Suprapubic skin (tissue), 4 donors: ENCODE data around the gene MLYCD. TPM values are rescaled to one million over a fixed set of nuclear protein-coding genes. Genes with fewer than 3 reads are reported as not detected.

Experiments
- DNase-seq, 2 donors: peaks; one replicate each; pipeline ENCODE4 v3.0.0-alpha.2; 2019; ENCODE audit warnings: low spot score in 2 of 2
- H3K27ac ChIP-seq: fragments of 200-600 bp; sonication (generic); one replicate; pipeline ENCODE4 v1.5.1; 2019
- H3K27me3 ChIP-seq: fragments of 200-600 bp; sonication (generic); one replicate; pipeline ENCODE4 v1.5.1; 2019
- H3K36me3 ChIP-seq: fragments of 200-600 bp; sonication (generic); one replicate; pipeline ENCODE4 v1.5.1; 2019
- H3K4me1 ChIP-seq: fragments of 200-600 bp; sonication (generic); one replicate; pipeline ENCODE4 v1.5.1; 2019
- H3K4me3 ChIP-seq: fragments of 200-600 bp; sonication (generic); one replicate; pipeline ENCODE4 v1.5.1; 2019; ENCODE audit warnings: mild to moderate bottlenecking
- H3K9me3 ChIP-seq: fragments of 200-600 bp; sonication (generic); one replicate; pipeline ENCODE4 v1.5.1; 2019
- CTCF ChIP-seq, 2 donors: fragments of 200-600 bp in 1 of 2; fragments of 450-650 bp in 1 of 2; sonication (generic) in 1 of 2; IDR thresholded peaks; one replicate each; pipeline ENCODE4 v1.5.1; 2016 to 2019; ENCODE audit warnings: antibody characterized with exemption in 2 of 2, mild to moderate bottlenecking in 1 of 2, moderate library complexity in 1 of 2
- EP300 ChIP-seq: sonication (generic); formaldehyde crosslinking; IDR thresholded peaks from one replicate; pipeline ENCODE4 v1.6.1; 2017; ENCODE audit warnings: antibody characterized with exemption
- POLR2A ChIP-seq, 2 donors: fragments of 450-650 bp; IDR thresholded peaks; one replicate each; pipeline ENCODE4 v1.6.1; 2017; ENCODE audit warnings: antibody characterized with exemption in 2 of 2, mild to moderate bottlenecking in 2 of 2, moderate library complexity in 2 of 2
- POLR2AphosphoS5 ChIP-seq, 3 donors: sonication (generic); formaldehyde crosslinking; IDR thresholded peaks; one replicate each; pipeline ENCODE4 v1.6.1; 2017; ENCODE audit warnings: antibody characterized with exemption in 3 of 3
- WGBS: methylation state at CpG from one replicate; pipeline ENCODE4 v1.1.5; 2018; 5-methylcytosine and 5-hydroxymethylcytosine counted together
- total RNA-seq, 4 donors: library from RNA; depleted of rRNA; stranded (reverse); fragments of >200 nt; gene quantifications; one replicate each; pipeline ENCODE4 v1.1.0, GENCODE V29; 2016

MLYCD gene
- total RNA-seq, 4 donors from 2014 or later: 4.4 to 23.7 (median 5.7) TPM

GRCh38 chr16:83958846-83959565 is 60.1 kb downstream of the MLYCD start:
- H3K9me3 ChIP-seq: no peaks in the 10 kb centered on the region
- no peak overlapping the region for H3K4me3 ChIP-seq
- no peaks in the 10 kb centered on the region for H3K27me3 ChIP-seq
- peaks cover 56% of the 10 kb centered on the region for H3K36me3 ChIP-seq
- 82% methylated on average over 21 of the region's 21 CpGs for WGBS
- H3K4me1 ChIP-seq: peaks cover 8% of the 10 kb centered on the region
- no peak overlapping the region for H3K27ac ChIP-seq
- no peak for DNase-seq
- TF ChIP-seq EP300: no peak
- TF ChIP-seq POLR2A (IDR thresholded peaks at IDR 0.05): no peak
- no peak for TF ChIP-seq POLR2AphosphoS5 (IDR thresholded peaks at IDR 0.05)
- no peak for TF ChIP-seq CTCF (IDR thresholded peaks at IDR 0.05)

GRCh38 chr16:83959656-83960434 is 60.9 kb downstream of the MLYCD start:
- WGBS: 86% methylated on average over 12 of the region's 12 CpGs
- Histone ChIP-seq H3K27me3 (no peaks in the 10 kb centered on the region), H3K9me3 (no peaks in the 10 kb centered on the region), H3K4me3 (no peak overlapping the region), H3K27ac (no peak overlapping the region), H3K36me3 (peaks cover 60% of the 10 kb centered on the region), H3K4me1 (no peaks in the 10 kb centered on the region)
- no peak for DNase-seq
- TF ChIP-seq CTCF (IDR thresholded peaks at IDR 0.05) (no peak), POLR2AphosphoS5 (IDR thresholded peaks at IDR 0.05) (no peak), EP300 (no peak), POLR2A (IDR thresholded peaks at IDR 0.05) (no peak)

DNA sequence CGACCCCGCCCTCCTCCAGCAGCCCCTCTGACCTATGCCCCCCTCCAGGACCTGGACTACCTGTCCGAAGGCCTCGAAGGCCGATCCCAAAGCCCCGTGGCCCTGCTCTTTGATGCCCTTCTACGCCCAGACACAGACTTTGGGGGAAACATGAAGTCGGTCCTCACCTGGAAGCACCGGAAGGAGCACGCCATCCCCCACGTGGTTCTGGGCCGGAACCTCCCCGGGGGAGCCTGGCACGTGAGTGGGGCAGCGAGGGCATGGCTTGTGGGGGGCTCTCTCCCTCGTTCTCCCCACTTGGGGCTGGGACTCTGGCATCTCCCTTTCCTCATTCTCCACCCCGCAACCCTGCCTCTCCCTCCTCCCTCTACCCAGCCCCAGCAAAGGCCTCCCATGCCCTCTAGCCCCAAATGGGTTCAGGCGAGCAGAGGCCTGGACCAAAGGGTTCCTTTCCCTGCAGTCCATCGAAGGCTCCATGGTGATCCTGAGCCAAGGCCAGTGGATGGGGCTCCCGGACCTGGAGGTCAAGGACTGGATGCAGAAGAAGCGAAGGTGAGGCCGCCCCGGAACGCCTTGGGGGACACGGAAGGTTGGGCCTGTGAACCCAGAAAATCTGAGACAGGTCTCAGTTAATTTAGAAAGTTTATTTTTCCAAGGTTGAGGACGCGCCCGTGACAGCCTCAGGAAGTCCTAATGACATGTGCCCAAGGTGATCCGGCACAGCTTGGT is 61.8 kb downstream of the MLYCD start:
- DNase-seq: no peak
- Histone ChIP-seq H3K27me3 (no peaks in the 10 kb centered on the region), H3K4me3 (no peak overlapping the region), H3K27ac (no peak overlapping the region), H3K36me3 (peaks cover 68% of the 10 kb centered on the region), H3K9me3 (no peaks in the 10 kb centered on the region), H3K4me1 (no peaks in the 10 kb centered on the region)
- WGBS: 91% methylated on average over 23 of the region's 29 CpGs
- TF ChIP-seq EP300: no peak
- no peak for TF ChIP-seq POLR2A (IDR thresholded peaks at IDR 0.05)
- TF ChIP-seq POLR2AphosphoS5 (IDR thresholded peaks at IDR 0.05): no peak
- no peak for TF ChIP-seq CTCF (IDR thresholded peaks at IDR 0.05)

DNA sequence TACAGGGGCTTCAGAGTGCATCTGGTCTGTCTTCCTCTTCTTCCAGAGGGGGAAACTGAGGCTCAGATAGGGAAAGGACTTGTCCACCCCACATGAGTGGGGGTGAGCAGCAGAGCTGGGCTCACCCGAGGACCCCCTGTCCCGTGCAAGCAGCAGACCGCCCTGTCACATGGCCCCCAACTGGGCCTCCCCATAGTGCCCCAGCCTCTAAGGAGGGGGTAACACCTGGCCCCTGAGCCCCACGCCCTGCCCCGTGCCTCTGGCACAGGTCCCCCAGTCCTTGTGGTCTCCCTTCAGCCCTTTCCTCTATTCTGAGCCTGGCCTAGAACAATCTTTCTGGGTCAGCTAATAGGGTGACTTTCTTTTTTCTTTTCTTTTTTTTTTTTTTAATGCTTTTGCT is 62.7 kb downstream of the MLYCD start:
- no peaks in the 10 kb centered on the region for H3K4me1 ChIP-seq
- TF ChIP-seq EP300 (no peak), POLR2A (IDR thresholded peaks at IDR 0.05) (no peak), CTCF (IDR thresholded peaks at IDR 0.05) (no peak), POLR2AphosphoS5 (IDR thresholded peaks at IDR 0.05) (no peak)
- no peak overlapping the region for H3K27ac ChIP-seq
- WGBS: 86% methylated on average over 4 of the region's 5 CpGs
- no peaks in the 10 kb centered on the region for H3K9me3 ChIP-seq
- no peak overlapping the region for H3K4me3 ChIP-seq
- DNase-seq: no peak
- no peaks in the 10 kb centered on the region for H3K27me3 ChIP-seq
- H3K36me3 ChIP-seq: peaks cover 70% of the 10 kb centered on the region
